Skeletal muscle satellite cell (primary cell): Measurements from ENCODE around the gene BRSK2.
A peak's percentile ranks its signal among the peaks of the same experiment; 100 is the strongest.

Experiments
- H3K27me3 ChIP-seq: 2 replicates; pipeline ENCODE4 v1.7.0; 2013; ENCODE audit warnings: low read length; ENCODE audit not compliant: control insufficient read depth, insufficient read depth
- H3K36me3 ChIP-seq: 2 replicates; pipeline ENCODE4 v1.7.0; 2013; ENCODE audit warnings: mild to moderate bottlenecking, control low read depth, low read length; ENCODE audit not compliant: insufficient read depth
- H3K4me1 ChIP-seq: 2 replicates; pipeline ENCODE4 v1.7.0; 2013; ENCODE audit warnings: low read length; ENCODE audit not compliant: control insufficient read depth, insufficient read depth
- H3K4me2 ChIP-seq: 2 replicates; pipeline ENCODE4 v1.7.0; 2013; ENCODE audit warnings: mild to moderate bottlenecking, low read length
- H3K4me3 ChIP-seq: 2 replicates; pipeline ENCODE4 v1.7.0; 2013; ENCODE audit warnings: low read length
- H3K9ac ChIP-seq: 2 replicates; pipeline ENCODE4 v1.7.0; 2013; ENCODE audit warnings: mild to moderate bottlenecking, low read depth, low read length, moderate library complexity
- H3K9me3 ChIP-seq: replicated peaks from 2 replicates; pipeline ENCODE4 v1.7.0; 2013; ENCODE audit warnings: mild to moderate bottlenecking, control low read depth, low read length

The BRSK2 gene

GRCh38 chr11:1460986-1461825 is 71.5 kb downstream of the BRSK2 start:
- H3K36me3 ChIP-seq = no peaks in the 10 kb centered on the region
- peak overlapping the region; percentile 69 for H3K4me2 ChIP-seq
- H3K4me1 ChIP-seq = peaks cover 6% of the 10 kb centered on the region
- no peak overlapping the region for H3K9ac ChIP-seq
- H3K9me3 ChIP-seq = no peaks in the 10 kb centered on the region
- H3K4me3 ChIP-seq = no peak overlapping the region
- no peaks in the 10 kb centered on the region for H3K27me3 ChIP-seq

GRCh38 chr11:1461826-1462697 is 72.3 kb downstream of the BRSK2 start:
- Histone ChIP-seq H3K4me2 (no peak overlapping the region), H3K4me1 (peaks cover 6% of the 10 kb centered on the region), H3K27me3 (no peaks in the 10 kb centered on the region), H3K9me3 (no peaks in the 10 kb centered on the region), H3K9ac (no peak overlapping the region), H3K36me3 (no peaks in the 10 kb centered on the region), H3K4me3 (no peak overlapping the region)

GRCh38 chr11:1462698-1462975 is 72.9 kb downstream of the BRSK2 start:
- H3K4me2 ChIP-seq = no peak overlapping the region
- H3K36me3 ChIP-seq = no peaks in the 10 kb centered on the region
- H3K4me3 ChIP-seq = no peak overlapping the region
- no peak overlapping the region for H3K9ac ChIP-seq
- H3K4me1 ChIP-seq = peaks cover 6% of the 10 kb centered on the region
- H3K9me3 ChIP-seq = no peaks in the 10 kb centered on the region
- no peaks in the 10 kb centered on the region for H3K27me3 ChIP-seq

GRCh38 chr11:1463056-1463455 is 73.3 kb downstream of the BRSK2 start:
- Histone ChIP-seq H3K4me3 (no peak overlapping the region), H3K9ac (no peak overlapping the region), H3K4me2 (no peak overlapping the region), H3K4me1 (peaks cover 6% of the 10 kb centered on the region), H3K36me3 (no peaks in the 10 kb centered on the region), H3K27me3 (no peaks in the 10 kb centered on the region), H3K9me3 (no peaks in the 10 kb centered on the region)

DNA sequence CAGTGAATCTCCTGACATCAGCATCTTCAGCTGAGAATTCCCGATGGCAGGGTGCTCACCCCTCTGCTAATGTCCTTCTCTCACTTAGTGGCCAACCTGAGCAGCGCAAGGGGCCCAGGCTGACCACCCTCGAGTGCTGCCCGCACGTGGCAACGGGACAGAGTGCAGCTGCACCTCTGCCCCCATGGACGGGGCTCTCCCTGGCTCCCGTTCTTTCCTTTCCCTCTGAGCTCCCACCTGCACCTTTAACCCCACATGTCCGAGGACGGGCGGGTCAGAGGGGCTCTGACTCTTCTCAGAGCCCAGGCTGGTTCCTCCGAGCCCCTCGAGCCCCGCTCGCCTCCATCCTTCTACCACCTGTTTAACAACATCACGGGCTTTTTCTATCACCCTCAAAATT is 77.0 kb downstream of the BRSK2 start:
- Histone ChIP-seq H3K4me2 (no peak overlapping the region), H3K9me3 (no peaks in the 10 kb centered on the region), H3K4me3 (no peak overlapping the region), H3K4me1 (no peaks in the 10 kb centered on the region), H3K9ac (no peak overlapping the region), H3K36me3 (no peaks in the 10 kb centered on the region), H3K27me3 (no peaks in the 10 kb centered on the region)

DNA sequence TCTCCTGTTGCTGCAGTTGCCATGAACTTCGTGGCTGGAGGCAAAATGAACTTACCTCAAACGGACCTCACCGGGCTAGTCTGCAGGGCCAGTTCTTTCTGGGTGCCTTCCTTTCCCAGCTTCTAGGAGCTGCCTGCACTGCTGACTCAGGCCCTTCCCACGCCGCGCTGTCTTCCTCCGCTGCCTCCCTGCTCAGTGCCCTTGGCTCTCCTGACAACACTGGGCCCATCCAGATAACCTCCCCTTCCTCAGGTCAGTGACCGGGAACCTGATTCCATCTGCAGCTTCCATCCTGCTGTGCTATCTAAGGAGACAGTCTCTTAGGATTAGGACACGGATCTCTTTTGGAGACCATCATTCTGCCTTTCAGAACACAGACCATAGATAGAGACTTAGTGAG is 77.5 kb downstream of the BRSK2 start:
- no peaks in the 10 kb centered on the region for H3K36me3 ChIP-seq

GRCh38 chr11:1468002-1468401 is 78.3 kb downstream of the BRSK2 start:
- peaks cover under 1% of the 10 kb centered on the region for H3K36me3 ChIP-seq

More for the DNA sequence above, 77.5 kb downstream of the BRSK2 start:
- Histone ChIP-seq H3K4me2 (no peak overlapping the region), H3K4me3 (no peak overlapping the region), H3K9ac (no peak overlapping the region), H3K27me3 (no peaks in the 10 kb centered on the region), H3K4me1 (no peaks in the 10 kb centered on the region), H3K9me3 (no peaks in the 10 kb centered on the region)

GRCh38 chr11:1468473-1469066 is 78.8 kb downstream of the BRSK2 start:
- Histone ChIP-seq H3K9me3 (no peaks in the 10 kb centered on the region), H3K27me3 (no peaks in the 10 kb centered on the region), H3K4me1 (no peaks in the 10 kb centered on the region), H3K36me3 (peaks cover 5% of the 10 kb centered on the region), H3K4me3 (no peak overlapping the region), H3K4me2 (no peak overlapping the region), H3K9ac (no peak overlapping the region)

More at GRCh38 chr11:1468002-1468401, 78.3 kb downstream of the BRSK2 start:
- H3K9ac ChIP-seq = no peak overlapping the region
- no peak overlapping the region for H3K4me2 ChIP-seq
- no peaks in the 10 kb centered on the region for H3K27me3 ChIP-seq
- H3K9me3 ChIP-seq = no peaks in the 10 kb centered on the region
- no peak overlapping the region for H3K4me3 ChIP-seq
- no peaks in the 10 kb centered on the region for H3K4me1 ChIP-seq

DNA sequence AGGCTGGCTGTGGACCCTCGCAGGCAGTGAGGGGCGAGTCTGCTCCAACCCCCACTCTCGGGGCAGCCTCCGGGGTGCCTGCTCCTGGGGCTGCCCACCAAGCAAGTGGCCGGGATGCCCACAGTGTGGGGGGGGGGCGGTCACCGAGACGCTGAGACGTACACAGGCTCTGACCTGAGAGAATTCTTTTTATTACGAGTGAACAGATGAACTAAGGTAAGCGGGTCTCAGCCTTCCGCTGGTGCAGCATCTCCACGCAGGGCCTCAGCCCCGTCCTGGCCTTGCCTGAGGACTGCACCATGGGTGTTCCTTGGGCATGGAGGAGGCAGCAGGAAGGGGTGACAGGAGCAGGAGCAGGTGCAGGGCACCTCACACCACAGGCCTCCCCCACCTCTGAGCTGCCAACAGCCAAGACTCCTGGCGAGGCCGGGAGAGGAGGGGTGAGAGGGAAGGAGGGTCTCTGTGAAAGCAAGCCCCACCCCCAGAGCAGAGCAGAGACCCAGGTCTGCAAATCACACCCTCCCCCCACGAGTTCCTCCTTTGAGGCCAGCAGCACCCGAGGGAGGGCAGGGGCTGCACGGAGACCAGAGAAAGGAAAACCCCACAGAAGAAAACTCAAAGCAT is 79.7 kb downstream of the BRSK2 start:
- H3K36me3 ChIP-seq = peaks cover 5% of the 10 kb centered on the region
- no peak overlapping the region for H3K9ac ChIP-seq
- no peak overlapping the region for H3K4me2 ChIP-seq
- H3K9me3 ChIP-seq = no peaks in the 10 kb centered on the region
- H3K27me3 ChIP-seq = no peaks in the 10 kb centered on the region
- no peaks in the 10 kb centered on the region for H3K4me1 ChIP-seq
- no peak overlapping the region for H3K4me3 ChIP-seq

DNA sequence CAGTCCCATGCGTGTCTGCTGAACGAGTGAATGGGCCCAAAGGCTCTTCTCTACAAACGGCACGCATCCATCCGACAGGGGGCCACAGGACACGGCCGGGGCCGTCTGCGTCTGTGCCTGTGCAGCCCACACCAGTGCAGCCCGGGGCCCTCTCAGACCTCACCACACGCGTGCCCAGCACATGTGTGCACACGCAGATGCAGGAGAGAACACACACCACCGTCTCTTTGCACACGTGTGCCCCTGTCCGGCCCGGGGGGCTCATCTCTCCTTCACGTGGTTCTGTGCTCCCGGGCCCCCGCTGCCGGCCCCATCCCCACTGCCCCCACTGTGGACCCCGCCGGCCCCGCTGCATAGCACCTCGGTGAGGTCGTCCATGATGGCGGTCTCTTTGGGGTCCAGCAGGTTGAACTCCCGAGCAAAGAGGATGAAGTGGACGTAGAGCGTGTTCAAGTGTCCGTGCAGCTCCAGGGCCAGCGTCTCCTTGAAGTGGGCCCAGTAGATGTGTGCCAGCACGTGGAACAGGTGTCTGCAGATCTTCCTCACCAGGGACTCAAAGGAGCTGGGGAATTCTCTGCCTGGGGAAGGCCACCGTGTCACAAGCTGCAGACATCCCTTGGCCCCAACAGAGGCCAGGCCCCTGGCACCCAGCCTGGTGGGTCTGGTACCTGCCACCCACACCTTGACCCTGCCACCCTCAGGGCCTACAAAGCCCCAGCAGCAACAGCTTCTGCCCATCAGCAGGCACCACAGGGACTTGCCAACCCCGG is 80.4 kb downstream of the BRSK2 start:
- Histone ChIP-seq H3K27me3 (no peaks in the 10 kb centered on the region), H3K9ac (no peak overlapping the region), H3K4me2 (no peak overlapping the region), H3K4me1 (no peaks in the 10 kb centered on the region), H3K9me3 (no peaks in the 10 kb centered on the region), H3K36me3 (peaks cover 5% of the 10 kb centered on the region), H3K4me3 (no peak overlapping the region)
